ENCODE data around the gene ERBB3.

- TF ChIP-seq POLR2A (IDR thresholded peaks at IDR 0.05): no peak
- TF ChIP-seq CTCF (IDR thresholded peaks at IDR 0.05): no peak
These were observed 47.5 kb downstream of the ERBB3 start for GRCh38 chr12:56127485-56127887.

All from breast epithelium (tissue), 3 donors.